ENCODE data around the gene ITPK1.
"Not testable (repeated sequence)": the region's sequence is repeated elsewhere in the genome, so short reads cannot be mapped to it uniquely, and the experiment has no call there.

ITPK1 gene

DNA sequence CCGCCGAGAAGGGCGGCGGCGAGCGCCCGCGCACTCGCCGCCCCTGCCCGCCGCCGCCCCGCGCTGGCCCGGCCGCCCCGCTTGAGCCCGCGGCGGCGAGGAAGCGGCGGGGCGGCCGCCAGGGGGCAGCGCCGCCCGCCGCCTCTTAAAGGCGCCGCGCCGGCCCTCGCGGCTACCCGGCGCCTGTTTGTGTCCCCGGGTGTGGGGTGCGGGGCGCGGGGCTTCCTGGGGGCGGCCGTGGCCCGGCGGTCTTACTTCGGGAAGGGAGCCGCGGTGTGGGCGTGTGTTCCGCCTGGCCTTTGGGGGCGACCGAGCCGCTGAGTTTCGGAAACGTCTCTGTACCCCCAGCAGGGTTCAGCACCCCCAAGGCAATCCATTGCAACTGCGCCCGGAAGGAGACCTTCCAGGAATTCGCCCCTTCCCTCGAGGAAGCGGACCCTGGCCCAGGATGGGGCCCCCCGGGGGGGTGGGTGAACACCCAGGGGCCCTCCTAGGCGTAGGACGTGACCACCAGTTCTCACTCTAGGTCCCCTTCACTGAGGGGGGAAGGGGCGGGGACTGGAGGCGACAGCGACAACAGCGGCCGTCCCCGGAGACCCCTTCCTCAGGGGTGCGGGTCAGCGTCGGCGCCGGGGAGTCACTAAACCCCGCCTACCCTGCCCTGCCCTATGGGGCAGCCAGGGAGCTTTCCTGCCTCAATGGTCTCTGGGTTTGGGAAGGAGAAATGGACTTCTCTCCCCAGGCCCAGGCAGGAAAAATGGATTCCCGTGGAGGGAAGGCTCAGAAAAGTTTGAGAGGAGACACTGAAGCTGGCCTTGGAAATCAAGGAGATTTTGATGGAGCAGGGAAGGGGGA is at the start of gene ITPK1:
ITPK1 (minus strand) TSS at position 105 of the 855 bp plus-strand sequence. CDS start 762 bp downstream, outside the sequence.
- peak; percentile 41 for DNase-seq (ENCODE audit: low read depth)

DNA sequence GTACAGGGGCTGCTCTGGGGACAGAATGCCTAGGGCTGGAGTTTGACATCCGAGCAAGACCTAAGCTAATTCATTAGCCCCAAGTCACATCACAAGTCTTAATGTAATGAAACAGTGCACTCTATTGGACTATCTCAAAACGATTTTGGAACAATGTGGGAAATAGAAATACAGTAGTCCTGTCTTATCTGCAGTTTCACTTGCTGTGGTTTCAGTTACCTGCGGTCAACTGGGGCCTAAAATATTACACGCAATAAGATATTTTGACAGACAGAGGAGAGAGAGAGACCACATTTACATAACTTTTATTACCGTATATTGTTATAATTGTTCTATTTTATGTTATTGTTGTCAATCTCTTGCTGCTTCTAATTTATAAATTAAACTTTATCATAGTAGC is 47.8 kb upstream of the ITPK1 start:
- no peak for DNase-seq (ENCODE audit: low read depth)

DNA sequence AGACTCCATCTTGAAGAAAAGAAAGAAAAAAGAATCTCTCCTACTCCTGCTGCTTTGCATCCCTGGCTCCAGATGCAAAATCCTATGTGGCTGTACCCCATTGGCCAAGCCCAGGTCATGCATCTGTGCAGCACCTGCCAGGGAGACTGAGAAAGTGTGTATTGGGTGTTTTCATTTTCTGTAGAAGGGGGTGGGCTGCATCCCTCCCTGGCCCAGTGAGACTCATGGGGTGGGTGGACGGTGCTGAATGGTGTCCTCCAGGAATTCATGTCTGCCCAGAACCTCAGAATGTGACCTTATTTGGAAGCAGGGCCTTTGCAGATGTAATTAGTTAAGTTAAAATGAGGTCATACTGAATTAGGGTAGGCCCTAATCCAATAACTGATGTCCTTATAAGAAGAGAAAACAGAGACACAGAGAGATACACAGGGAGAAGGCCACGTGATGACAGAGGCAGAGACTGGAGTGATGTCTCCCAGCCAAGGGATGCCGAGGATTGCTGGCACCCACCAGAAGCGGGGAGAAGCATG is 45.8 kb upstream of the ITPK1 start:
- DNase-seq (ENCODE audit: low read depth): no peak

DNA sequence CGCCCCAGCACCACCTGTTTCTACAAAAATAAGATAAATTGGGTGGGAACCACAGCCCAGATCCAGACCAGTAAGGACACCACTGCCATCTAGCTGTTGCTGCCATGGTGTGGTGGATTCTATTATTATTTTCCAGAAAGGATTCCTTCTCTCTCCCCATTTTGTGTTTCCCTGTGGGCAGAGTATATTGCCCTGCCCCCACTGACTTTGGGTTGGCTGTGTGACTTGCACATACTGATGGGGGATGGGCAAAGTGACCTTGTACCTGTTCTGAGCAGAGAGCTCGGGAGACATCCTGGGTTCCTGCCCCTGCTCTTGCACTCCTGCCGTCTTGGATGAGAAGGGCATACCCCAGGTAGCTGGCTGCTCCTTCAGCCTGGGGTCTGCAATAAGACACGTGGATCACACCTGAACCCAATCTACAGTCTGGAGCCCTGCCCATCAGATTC is 44.7 kb upstream of the ITPK1 start:
- DNase-seq (ENCODE audit: low read depth): no peak

DNA sequence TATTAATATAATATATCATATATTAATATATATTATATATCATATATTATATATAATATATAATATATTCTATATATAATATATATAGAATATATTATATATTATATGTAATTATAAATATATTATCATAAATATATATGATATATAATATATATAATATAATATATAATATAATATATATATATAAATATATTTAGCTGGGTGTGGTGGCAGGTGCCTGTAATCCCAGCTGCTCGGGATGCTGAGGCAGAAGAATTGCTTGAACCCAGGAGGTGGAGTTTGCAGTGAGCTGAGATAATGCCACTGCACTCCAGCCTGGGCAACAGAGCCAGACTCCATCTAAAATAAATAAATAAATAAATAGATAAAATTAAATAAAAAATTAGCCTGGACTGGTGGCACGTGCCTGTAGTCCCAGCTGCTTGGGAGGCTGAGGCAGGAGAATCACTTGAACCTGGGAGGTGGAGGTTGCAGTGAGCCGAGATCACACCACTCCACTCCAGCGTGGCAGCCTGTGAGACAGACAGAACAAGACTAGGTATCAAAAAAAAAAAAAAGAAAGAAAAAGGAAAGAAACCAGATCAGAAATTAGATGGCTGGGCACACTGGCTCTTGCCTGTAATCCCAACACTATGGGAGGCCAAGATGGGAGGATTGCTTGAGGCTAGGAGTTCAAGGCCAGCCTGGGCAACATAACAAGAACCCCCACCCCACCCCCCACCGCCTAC is 44.1 kb upstream of the ITPK1 start:
- DNase-seq (ENCODE audit: low read depth): not testable (repeated sequence)

DNA sequence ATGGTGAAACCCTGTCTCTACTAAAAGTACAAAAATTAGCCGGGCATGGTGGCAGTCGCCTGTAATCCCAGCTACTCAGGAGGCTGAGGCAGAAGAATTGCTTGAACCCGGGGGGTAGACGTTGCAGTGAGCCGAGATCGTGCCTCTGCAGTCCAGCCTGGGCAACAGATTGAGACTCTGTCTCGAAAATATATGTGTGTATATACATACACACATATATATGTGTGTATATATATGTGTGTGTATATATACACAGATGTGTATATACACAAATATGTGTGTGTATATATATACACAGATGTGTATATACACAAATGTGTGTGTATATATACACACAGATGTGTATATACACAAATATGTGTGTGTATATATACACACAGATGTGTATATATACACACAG is 42.6 kb upstream of the ITPK1 start:
- not testable (repeated sequence) for DNase-seq (ENCODE audit: low read depth)

DNA sequence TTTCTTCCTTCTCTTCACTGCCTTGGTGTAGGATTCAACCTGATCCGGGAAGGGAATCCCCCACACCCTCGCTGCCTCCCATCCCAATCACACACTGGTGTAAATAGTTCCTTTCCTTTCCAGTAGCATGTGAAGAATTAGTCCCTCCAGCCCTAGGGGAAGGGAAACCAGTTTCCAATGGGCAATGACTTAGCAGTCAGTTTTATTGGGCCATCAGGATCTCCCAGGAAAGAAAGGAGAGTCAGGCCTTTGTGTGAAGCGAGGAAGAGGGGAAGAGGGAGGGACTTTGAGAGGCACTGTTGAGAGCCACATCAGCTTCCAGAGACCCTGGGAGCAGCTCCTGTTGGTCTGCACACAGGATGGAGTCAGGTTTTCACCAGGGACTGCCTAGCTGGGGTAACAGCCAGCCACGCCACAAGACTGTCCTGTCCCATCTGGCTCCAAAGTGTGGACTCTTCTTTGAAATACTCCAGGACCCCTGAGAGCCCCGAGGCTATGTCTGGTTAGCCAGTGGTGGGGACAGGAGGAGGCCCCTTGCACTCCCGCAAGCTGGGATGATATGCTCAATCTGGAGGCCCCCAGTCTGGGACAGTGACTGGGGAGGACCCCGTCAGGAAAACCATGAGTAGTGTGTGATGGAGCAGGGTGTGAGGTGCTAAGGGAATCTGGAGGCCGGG is 41.1 kb upstream of the ITPK1 start:
- DNase-seq (ENCODE audit: low read depth): no peak

DNA sequence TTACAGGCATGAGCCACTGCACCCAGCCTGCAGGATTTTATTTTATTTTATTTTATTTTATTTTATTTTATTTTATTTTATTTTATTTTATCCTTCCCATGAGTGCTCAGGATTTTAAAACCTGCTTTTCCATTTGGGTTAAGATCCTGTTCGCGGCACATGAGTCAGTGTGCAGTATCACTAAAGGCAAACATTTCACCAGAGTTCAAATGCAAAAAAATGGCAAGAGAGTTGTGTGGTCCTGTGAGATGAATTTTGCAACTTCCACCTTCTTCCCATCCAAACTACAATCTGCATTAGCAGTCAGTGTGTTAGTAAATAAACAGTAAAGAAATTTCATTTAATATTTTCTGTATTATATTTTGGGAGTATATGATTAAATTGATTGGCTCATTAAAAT is 39.9 kb upstream of the ITPK1 start:
- DNase-seq (ENCODE audit: low read depth): no peak

DNA sequence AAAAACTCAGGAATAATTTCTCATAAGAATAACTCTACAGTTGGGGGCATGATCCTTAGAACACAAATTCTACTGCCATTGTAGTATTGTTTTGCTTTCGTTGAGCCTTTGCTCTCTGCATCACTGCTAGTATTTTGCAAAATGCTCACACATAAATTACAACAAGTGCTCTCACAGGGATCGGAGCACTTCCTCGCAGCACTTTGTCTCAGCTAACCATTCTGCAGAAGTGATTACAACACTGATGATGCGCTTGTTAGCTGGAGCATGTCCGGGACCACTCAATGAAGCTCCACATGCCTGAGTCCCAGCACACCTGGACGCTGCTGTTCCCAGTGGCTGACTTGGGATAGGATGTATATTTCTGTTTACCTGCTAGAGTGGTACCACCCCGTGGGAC is 37.4 kb upstream of the ITPK1 start:
- DNase-seq (ENCODE audit: low read depth): no peak

DNA sequence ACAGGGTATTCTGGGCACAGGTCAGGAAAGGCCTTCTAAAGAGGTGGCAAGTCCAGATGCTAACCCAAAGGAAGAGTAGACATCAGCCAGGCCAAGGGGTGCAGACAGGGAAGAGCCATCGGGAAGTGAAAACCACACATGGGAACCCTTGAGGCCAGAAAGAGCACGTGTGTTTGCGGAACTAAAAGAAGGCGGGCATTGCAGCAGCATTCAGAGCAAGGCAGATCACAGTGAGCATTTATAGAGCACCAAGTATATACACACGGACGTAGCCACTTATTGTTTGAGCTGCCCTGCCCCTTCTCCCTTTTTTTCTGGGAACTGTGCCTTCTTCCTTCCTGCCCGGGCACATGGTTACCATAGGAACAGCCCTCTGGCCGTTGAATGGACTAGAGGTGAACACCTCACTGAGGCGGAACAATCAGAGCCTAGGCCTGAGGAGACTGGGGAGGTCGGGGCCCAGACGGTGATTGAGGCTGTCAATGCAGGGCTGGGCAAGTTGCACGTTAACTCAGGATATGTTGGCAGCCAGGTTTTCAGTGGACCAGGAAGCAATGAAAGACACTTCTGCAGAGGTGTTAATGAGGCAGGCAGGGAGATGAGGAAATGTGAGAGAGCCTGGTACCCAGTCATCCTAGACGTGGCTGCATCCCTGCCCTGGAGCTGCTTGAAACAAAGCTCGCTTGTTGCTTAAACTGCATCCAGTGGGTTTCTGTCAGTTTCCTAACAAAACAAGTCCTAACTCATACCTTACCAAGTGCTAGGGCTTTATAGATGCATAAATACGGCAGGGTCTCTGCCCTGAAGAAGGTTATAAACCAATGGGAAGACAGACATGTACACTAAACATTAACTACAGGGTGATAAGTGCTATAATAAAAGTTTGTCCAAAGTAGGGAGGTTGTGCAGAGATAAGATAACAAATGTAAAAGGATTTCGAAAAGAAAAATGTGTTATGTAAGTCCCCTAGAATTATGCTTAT is 34.8 kb upstream of the ITPK1 start:
- no peak for DNase-seq (ENCODE audit: low read depth)

DNA sequence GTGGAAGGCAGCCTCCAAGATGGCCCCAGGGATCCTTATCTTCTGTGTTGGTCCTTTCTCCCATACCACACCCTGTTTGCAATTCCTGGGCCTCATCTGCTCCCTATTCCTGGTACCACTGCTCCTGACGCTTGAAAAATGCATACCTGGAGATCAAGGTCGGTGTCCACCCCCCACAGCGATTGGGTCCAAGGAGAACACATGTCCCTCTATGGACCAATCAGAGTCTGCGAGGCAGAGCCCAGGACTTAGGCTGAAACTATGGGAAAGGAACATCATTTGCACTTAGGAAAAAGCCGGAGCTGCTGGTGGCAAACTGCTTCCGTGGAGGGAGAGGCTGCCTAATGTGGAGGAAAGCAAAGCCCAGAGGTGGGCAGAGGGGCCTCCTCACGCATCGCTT is 33.3 kb upstream of the ITPK1 start:
- DNase-seq (ENCODE audit: low read depth): no peak

DNA sequence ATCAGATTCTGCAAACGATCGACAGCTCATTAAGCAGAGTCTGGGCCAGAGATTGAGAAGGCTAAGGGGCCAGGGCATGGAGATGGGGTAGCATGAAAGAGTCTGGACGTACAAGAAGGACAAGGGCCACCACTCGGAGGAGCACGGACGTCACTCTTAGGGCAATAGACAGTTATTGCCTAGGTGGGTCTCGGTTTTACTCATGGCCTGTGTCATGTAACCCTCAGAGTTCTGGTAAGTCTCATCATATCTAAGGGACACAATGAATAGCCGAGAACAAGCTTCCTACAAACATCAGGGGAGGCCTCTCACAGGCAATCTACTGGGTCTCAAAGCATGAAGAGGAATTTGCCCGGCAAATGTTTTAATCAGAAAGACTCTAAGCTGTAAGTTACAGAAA is 30.4 kb upstream of the ITPK1 start:
- DNase-seq (ENCODE audit: low read depth): no peak

DNA sequence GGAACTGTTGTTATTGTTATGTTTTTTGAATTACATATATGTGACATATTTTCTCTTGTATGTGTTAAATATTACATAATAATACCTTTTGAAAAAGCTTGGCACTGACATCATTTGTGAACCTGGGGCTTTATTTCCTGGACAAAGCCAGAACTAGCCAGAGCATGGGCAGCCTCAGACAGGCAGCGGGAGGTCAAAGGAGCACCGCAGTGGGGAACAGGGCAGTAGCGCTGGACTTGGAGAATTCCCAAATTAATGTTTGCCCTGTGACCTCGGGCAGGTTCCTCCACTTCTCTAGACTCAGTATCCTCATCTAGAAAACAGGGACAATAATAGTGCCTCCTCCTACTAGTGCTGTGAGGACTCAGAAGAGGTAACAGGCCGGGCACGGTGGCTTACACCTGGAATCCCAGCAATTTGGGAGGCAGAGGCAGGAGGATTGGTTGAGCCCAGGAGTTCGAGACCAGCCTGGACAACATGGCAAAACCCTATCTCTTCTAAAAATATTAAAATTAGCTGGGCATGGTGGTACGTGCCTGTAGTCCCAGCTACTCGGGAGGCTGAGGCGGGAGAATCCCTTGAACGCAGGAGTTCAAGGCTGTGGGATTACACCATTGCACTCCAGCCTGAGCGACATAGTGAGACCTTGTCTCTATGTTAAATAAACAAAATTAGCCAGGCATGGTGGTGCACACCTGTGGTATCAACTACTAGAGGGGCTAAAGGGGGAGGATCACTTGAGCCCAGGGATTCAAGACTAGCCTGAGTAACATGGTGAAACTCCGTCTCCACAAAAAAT is 27.3 kb upstream of the ITPK1 start:
- no peak for DNase-seq (ENCODE audit: low read depth)

DNA sequence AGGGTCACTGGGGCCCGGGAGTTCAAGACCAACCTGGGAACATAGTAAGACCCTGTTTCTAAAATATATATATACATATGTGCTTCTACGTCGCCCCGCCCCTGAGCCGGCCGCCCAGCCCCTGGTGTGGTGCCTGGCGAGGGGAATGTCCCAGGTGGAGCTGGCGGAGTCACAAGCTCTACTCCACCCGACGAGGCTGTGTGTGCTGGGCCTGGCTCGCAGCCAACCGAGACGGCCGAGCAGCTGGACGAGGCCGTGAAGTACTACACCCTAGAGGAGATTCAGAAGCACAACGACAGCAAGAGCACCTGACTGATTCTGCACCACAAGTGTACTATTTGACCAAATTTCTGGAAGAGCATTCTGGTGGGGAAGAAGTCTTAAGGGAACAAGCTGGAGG is 22.1 kb upstream of the ITPK1 start:
- DNase-seq (ENCODE audit: low read depth): no peak

DNA sequence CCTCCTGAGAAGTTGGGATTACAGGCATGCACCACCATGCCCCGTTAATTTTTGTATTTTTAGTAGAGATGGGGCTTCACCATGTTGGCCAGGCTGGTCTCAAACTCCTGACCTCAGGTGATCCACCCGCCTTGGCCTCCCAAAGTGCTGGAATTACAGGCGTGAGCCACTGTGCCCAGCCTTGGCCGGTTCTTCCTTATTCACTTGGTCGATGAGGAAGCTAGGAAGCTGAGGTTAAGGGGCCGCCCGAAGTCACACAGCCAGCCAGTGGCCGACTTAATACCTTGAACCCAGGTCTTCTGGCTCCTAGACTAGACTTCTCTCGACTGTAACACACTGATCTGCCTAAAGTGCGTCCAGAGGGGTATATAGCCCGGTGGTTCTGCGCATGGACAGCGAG is 20.8 kb upstream of the ITPK1 start:
- not testable (repeated sequence) for DNase-seq (ENCODE audit: low read depth)

DNA sequence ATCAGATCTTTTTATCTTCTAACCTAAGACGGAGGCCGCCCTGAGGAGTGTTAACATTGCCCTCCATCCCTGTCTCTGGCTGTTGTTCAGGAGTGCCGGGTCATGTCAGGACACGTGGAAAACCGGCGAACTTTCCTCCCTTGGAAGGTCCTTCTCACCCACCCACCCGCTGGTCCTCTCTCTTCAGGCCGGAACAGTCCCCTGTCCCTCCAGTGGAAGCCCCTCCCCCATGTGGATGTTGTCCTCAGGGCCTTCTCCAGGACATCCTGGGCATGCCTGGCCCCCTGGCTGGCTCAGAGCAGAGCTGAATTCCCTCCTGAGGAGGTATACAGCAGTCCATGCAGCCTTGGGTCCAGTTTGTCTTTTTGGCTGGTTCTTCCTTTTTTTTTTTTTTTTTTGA is 20.3 kb upstream of the ITPK1 start:
- DNase-seq (ENCODE audit: low read depth): no peak

DNA sequence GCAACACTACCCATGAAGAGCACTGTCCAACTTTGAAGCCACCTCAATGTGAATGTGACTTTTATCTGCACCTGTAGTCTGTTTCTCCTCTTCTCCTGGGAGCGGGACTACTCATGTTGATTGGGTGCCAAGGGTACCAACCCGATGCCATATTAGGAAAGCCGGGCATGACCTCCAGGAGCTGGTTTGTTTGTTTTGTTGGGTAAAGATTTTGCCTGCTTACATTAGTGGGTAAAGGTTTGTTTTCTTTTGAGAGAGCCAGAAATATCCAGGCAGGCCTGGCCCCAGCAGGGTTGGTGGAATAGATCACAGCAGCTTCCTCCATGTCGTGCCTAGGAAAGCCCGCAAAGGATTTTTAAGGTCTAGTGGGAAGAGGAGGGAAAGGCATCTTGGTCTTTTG is 19.7 kb upstream of the ITPK1 start:
- no peak for DNase-seq (ENCODE audit: low read depth)

DNA sequence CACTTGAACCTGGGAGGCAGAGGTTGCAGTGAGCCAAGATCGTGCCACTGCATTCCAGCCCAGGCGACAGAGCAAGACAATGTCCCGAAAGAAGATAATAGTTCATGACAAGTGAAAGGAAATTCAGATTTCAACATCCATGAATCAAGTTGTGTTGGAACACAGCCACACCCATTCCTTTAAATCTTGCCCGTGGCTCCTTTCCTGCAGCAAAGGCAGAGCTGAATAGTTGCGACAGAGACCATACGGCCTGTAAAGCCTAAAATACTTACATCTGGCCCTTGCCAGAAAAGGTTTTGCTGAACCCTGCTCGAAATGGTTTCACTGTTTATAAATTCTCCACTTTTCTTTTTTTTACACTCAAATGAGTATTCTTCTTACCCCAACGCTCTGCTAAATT is 17.7 kb upstream of the ITPK1 start:
- DNase-seq (ENCODE audit: low read depth): no peak

DNA sequence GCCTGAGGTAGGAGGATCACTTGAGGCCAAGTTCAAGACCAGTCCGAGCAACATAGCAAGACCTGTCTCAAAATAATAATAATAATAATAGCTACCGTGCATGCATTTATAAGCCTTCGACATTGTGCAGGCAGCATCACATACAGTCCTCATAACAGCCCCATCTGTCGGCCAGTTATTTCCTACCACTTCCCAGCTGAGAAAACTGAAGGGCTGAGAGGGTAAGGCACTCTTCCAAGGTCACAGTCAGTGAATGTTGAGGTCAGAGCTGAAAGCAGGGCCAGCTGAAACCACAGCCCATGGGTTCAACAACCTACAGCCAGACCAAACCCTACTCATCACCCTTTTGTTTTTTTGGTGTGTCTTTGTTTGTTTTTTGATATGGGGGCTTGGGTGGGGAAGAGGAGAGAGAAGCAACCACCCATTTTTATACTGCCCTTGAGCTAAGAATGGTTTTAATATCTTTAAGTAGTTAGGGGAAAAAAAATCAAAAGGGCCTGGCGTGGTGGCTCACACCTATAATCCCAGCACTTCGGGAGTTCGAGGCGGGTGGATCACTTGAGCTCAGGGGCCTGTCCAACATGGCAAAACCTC is 16.8 kb upstream of the ITPK1 start:
- no peak for DNase-seq (ENCODE audit: low read depth)

DNA sequence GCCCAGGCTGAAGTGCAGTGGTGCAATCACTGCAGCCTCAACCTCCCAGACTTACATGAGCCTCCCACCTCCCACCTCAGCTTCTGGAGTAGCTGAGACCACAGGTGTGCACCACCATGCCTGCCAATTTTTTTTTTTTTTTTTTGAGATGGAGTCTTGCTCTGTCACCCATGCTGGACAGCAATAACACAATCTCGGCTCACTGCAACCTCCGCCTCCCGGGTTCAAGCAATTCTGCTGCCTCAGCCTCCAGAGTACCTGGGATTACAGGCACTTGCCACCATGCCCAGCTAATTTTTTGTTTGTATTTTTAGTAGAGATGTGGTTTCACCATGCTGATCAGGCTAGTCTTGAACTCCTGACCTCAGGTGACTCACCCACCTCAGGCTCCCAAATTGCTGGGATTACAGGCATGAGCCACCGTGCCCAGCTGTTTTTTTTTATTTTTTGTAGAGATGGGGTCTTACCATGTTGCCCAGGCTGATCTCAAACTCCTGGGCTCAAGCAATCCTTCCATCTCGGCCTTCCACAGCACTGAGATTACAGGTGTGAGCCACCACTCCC is 15.6 kb upstream of the ITPK1 start:
- DNase-seq (ENCODE audit: low read depth): not testable (repeated sequence)

Data from activated T-helper 9 cell treated with anti-CD3 and anti-CD28 coated beads, Interleukin-2, amount 50 U/mL, for 16 hours (primary cell).